Activated CD8-positive, alpha-beta memory T cell treated with anti-CD3 and anti-CD28 coated beads, Interleukin-2, amount 50 U/mL, for 48 hours (primary cell): Measurements from ENCODE around the gene OSBP.

Experiments
- DNase-seq: peaks from one replicate; pipeline ENCODE4 v3.0.0-alpha.2; 2020

The OSBP gene

DNA sequence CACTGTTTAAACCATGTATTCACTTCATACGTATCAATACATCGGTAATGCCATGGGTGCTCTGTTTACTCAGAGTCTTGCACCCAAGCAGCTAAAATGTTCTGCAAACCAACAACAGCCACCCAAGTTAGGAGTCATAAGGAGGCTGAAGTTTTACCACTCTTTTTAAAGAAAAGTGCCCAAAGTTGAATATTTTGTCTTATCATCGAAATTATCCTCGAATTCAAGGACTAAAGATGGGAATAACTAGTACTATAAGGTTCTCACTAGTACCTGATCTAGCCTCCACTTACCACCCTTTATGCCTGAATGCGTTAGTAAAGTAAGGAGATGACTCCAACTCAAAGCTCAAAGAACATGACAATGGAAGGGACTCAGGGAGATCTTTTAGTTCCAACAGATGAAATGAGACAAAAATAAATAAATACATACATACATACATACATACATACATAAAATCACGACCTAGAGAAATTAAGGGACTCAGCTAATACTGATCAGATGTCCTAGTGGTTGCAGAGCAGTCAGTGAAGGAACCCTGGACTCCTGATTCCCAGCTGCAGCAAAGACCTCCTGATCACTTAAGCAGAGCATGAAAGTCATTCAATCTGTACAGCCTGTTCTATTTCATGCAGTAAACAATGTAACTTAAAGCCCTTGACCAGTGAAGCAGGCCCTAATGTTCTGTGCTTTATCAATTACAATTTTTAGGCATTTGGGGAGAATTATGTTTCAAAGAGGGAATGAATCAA, 7.7 kb downstream of the OSBP start:
- no peak for DNase-seq

DNA sequence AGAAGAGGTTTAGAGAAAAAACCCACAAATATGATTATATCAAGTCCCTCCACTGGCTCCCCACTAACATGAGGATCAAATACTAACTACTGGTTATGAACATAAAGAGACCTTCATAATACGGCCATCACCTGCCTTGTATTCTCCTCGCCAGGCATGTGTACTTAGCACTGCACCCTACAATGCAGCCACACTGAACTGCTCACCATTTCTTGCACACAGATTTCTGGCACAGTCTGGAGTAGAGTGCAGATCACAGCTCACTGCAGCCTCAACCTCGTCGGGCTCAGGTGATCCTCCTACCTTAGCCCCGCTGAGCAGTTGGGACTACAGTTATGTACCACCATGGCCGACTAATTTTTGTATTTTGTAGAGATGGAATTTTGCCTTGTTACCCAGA, 13.1 kb downstream of the OSBP start:
- no peak for DNase-seq

DNA sequence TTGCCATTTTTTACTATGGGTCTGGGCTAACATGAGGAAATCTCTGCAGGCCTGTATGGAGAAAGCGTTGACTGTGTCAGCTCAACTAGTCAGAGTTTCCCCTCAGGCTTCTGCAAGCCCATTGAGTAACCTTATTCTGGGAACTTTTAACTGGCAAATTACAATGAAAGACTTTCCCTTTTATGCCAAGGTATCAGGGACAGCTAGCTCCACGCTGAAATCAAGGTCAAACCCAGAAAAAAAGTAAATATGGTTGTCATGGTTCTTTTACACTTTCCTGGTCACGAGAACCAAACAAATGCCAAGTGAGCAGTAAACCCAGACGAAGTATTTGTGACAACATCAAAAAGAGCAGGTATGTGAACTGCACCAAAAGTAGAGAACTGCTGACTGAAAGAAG, 13.8 kb downstream of the OSBP start:
- no peak for DNase-seq

DNA sequence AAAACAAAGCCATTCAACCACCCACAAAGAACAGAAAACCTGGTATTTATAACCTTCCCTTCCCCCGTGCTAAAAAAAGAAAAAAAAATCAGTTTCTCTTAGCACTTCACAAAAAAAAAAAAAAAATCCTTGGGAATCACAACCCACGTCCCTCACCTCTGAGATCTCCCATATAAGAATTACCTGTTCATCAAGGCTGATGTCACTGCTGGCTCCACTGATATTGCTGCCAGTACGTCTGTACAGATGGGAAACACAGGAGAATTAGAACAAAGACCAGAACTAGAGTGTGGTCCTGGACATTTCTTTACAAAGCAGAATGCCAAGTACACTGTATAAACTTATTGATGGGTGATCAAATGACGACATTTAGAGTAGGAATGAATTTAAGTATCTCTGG, 14.9 kb downstream of the OSBP start:
- DNase-seq: no peak

DNA sequence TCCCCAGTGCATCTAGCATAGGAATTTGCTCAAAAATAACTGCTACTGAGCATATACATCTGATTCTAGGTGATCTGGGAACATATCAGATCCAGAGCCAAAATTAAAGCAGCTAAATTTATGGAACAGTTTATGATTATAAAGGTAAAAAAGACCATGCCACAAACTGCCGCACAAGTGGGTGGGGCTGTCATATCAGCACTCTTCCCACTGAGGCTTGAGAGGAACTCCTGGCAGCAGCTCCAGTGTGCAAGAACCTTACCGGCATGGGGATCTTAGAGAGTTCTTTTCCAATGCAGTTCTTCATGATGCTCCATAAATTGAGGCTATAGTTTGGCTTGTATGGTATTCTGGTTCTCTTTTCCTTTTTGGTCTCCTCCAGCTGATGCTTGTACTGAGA, 15.3 kb downstream of the OSBP start:
- no peak for DNase-seq

DNA sequence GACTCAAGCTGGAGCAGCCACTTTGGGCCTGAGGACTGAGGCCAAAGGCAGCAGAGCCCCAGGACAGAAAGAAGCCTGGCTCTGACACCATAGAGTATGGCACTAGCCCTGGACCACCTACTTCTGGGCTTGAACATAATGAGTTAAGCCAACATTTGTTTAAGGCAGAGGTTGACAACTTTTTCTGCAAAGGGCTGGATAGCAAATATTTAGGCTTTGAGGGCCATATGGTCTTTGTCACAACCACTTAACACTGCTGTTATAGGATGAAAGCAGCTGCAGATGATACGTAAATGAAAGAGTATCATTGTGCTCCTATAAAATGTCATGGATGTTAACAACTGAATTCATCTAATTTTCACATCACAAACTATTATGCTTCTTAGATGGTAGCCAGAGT, 16.6 kb downstream of the OSBP start:
- DNase-seq: no peak

DNA sequence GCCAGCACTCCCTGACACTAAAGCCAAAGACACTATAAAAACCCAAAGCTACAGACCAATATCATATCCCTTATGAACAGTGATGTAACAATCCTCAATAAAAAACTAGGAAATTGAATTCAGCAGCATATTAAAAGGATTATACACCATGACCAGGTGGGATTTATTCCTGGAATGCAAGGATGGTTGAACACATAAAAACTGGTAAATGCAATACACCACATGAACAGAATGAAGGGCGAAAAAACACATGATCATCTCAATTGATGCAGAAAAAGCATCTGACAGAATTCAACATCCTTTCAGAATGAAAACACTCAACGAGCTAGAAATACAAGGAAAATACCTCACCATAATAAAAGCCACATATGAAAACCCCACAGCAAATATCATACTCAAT, 31.3 kb downstream of the OSBP start:
- no peak for DNase-seq

DNA sequence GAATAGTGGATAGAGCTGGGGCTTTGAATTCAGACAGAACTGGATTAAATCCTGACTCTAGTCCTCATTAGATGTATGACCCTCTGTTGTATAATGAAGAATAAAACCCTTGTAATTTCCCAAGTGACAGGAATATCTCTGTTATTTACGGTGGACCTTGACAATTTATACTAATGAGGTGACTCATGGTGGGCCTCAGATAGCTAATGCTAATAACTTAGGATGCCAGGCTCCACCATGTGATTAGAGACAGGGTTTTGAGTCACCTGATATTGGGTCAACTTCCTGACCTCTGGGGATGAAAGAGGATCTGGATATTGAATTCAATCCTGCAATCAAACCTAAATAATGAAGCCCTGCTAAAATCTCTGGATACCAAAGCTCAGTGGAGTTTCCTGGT, 33.6 kb downstream of the OSBP start:
- DNase-seq: no peak

DNA sequence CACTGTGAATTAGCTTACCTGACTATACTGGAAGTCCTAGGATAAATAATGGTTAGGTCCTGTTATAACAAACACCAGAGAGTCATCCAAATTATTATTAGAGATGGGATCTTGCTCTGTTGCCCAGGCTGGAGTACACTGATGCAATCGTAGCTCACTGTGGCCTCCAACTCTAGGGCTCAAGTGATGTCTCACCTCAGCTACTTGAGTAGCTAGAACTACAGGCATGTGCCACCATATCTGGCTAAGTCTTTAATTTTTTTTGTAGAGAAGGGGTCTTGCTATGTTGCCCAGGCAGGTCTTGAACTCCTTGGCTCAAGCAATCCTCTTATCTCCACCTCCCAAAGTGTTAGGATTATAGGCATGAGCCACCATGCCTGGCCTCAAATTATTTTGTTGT, 37.2 kb downstream of the OSBP start:
- no peak for DNase-seq

DNA sequence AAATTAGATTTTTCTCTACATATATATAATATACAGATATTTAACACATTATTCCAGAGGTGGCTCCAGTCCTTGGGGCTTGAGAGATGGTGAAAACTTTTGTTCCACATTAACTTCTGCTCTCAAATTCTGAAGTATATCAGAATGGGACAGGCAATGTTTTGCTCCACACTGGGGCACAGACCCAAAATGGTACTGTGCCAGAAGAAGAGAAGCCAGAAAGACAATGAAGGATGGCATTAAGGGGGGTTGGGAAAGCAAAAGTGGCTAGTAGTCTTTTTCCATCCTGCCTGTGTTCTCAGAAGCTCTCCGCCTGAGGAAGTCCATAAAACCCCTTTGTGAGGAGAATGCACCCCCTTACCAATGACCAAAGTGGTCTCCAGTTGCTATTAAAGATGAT, 40.1 kb downstream of the OSBP start:
- no peak for DNase-seq

DNA sequence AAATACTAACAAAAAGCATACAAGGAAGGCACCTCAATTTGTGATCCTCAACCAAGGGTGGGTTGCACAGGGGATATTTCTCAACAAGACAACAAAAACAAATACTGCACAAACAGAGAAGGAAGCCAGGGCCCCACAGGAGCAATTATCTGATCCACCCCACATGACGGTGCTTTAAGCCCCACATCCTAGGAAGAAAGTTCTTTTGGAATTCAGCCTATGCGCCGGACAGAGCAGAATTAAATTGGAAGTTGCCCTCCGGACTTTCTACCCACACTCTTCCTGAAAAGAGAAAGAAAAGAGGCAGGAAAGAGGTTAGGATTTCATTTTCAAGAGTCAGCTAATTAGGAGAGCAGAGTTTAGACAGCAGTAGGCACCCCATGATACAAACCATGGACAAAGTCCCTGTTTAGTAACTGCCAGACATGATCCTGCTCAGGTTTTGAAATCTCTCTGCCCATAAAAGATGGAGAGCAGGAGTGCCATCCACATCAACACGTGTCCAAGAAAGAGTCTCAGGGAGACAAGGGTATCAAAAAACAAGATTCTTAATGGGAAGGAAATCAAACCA, 40.6 kb downstream of the OSBP start:
- DNase-seq: no peak

DNA sequence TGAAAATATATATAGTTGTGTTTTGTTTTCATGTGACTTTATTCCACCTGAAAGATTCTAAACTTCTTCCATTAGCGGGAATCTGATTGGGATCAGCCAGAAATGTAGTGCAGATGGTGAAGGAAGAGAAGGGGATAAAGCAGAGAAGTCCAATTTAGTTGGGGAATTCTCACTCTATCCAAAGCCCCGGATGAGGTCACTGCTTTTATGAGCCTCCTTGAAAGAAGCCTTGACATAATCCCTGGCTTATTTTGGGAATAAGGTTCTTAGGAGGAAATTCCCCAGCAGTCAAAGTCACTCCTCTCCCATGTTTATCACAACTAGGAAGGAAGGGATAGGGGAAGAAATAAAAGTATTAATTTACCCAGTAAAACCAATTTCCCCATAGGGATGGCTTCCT, 41.1 kb downstream of the OSBP start:
- no peak for DNase-seq

DNA sequence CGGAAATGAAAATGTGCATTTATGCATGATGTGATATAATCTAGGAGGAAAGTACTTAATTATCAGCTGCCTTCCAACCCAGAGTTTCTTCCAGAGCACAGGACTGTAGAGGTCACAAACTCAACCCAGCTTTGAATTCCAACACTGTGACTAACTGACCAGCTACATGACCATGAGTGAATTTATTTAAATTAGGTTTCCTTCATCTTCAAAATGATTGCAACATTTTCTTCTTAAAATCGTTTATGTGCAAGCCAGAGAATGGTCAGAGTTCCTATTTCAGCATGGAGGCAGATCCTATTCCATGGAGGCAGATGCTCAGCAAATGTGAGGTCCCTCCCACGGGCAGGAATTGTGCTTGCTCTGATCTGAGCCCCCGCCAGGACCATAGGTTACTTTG, 42.4 kb downstream of the OSBP start:
- DNase-seq: no peak

DNA sequence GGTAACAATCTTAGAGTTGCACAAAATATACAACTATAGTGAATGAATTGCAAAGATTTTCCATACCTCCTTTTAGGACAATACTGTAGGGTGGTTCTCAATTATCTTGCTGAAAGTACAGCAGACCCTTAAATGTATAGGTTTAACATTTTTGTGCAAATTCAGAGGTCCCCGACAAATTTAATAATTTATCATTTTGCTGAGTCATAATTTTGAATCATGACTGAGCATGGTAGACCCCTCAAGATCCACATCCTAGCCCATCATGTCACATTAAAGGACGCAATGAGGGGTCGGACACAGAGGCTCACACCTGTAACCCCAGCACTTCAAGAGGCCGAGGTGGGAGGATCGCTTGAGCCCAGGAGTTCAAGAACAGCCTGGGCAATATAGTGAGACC, 43.5 kb downstream of the OSBP start:
- no peak for DNase-seq

DNA sequence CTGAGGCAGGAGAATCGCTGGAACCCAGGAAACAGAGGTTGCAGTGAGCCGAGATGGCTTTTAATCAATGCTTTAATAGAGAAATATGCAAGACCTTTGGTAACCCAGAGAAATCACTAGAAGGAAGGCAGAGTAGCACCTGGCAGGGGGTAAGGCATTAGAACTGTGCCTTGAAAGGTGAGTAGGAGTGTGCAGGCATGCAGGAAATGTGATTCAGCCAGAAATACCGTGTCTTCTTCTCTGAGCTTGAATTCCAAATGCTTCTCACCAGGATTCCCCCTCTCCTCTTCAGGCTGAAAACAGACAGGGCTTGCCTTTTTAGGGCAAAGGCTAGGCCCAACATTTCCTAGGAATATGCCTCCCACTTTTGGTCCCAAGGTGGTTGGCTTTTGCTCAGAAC, 53.3 kb downstream of the OSBP start:
- DNase-seq: no peak

DNA sequence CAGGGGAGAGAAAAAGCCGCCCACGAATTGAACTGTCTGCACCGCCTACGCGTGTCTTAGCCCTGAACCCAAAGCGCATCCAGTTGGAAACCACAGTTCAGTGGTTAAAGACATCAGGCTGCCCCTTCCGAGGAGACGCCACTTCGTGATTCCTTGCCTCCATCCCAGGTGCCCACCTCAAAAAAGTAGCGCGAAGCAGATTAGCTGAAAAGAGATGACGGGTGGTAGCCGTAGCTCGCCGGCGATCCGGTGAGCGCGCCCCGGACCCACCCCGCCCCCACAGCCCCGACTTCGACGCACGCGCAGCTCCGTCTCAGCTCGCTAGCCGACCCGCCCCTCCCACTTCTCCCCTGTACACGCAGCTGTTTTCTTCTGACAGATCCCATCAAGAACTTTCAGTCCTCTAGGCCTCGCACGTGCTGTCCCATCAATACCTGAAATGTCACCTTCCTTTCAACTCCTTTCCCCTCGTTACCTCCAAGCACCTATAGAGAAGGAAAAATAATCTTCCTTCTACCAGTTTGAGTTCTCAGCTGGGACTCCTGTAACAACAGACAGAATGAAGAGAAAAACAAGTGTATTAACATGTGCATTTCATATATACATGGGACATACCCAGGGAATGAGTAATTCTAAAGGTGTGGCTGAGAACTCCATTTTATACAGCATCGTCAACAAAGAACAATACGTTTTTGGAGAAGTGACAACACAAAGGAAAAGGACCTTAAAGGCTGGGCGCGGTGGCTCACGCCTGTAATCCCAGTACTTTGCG, 54.7 kb downstream of the OSBP start:
- peak; percentile 88 for DNase-seq

DNA sequence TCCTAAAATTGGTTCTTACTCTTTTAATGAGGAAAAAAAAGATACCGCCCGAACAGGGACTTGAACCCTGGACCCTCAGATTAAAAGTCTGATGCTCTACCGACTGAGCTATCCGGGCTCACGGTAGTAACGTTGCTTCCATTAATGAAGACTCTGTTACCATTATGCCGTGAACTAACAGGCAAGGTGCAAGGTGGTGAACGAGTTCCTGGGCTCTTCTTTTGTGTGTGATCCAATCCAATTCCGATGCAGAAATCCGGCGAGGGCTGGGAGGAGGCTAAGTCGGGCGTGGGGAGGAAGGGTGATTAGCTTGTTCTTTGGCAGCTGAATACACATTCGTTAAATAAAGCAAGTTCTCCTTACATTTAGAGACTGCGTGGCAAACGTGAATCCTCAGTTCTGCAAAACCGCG, 55.3 kb downstream of the OSBP start:
- DNase-seq: peak; percentile 95

DNA sequence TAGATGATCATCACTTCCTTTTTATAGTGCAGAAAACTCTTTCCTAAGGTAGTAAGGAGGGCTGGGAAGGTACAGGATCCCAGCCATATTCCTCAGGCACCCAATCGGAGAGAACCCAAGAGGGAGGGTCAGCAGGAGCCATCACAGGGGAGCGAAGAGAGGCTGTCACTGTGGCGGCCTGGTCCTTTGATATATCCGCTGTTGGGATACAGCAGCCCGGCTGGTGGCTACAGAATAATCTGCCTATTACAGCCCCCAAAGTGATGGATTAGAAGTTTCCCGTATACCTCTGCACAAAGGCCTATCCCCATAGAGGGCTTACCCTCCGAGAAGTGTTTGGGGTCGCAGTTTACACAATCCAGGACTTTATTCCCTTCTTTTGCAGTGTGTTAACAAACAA, 55.7 kb downstream of the OSBP start:
- no peak for DNase-seq

DNA sequence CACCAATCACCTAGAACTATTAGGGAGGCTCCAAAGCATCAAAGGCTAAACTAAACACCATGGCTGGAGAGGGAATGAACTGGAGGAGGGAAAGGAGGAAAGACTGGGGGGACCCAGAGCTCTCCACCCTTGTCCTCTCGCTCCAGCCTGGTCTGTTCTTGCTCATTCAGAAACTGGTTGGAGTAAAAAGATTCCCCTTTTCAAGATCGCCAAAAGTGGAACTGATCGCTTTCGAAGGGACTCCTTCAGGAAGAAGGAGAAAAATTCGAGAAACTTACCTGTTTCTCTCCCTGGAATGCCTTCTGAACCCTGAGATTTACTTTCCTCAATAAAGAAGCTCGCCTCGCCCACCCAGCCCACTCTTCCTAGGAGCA, 57.3 kb downstream of the OSBP start:
- peak; percentile 50 for DNase-seq

DNA sequence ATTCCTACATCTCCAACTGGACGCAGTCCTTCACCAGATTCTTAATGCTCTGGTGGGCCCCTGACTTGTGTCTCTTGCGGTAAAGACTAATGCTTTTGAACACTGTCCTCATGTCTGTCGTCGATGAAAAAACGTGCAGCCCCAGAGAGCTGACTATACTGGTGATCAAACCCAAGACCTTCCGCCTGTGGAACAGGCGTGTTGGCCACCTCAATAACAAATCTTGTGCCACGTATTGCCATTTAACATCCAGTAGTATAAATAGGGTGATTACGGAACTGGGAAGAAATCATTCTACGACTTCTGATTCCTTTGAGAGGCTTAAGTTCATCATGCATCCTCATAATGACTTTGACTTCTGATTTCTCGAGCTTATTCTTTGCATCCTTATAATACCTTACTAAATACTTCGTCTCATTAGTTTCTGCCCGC, 58.6 kb downstream of the OSBP start:
- peak; percentile 59 for DNase-seq

DNA sequence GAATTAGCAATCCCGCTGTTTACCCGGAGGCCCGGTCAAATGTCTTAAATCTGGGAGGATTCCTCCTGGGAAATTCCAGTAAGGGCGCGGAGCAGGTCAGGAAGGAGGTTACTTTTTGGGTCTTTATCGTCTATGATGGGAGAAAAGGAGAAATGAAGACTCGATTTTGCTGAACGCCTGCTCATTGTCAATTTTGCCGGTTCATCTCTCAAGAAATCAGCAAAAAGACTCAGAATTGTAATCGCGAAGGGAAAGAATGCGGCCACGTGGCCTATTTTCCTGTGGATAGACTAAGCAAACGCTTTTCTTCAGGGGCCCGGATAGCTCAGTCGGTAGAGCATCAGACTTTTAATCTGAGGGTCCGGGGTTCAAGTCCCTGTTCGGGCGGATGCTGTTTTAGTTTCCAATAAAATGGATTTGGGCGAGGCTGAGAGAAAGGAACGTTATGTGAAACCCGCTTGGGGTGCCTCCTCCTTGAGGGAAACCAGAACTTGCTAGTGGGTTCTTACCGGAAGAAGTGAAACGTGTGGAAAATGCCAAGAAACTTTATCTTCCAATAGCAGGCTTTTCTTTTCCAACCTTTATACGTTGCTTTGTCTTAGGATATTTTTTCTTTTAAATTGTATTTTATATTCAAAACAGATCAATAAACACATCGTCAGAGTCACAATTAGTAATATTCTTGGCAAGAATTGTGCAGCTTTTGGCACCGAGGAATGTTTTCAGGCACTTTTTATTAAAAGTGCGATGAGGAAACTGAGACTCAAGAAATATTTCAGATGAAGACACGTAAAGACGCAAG, 59.3 kb downstream of the OSBP start:
- peak; percentile 97 for DNase-seq

DNA sequence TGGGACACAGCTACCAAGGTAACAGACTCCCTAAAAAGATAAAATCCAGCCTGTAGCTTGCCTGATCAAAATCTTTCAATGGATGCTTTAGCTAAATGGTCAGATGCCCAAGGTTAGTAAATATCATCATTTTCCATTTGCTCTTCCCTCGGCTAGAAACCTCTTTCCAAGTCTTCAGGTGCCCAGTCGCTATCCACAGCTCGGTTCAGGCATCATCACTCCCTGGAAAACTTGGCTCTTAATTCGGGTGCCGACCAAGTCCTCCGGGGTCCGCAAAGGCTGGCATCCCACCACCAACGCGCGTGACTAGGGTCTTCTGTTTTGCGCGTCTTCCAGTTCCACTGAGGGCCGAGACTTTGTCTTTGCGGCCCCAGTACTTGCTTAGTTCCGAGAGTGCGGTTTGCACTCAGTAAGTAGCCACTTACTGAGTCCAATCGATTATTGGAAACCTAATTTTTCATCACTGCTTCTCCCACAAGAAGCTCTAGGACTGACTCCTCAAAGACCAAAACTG, 59.9 kb downstream of the OSBP start:
- DNase-seq: peak; percentile 58

DNA sequence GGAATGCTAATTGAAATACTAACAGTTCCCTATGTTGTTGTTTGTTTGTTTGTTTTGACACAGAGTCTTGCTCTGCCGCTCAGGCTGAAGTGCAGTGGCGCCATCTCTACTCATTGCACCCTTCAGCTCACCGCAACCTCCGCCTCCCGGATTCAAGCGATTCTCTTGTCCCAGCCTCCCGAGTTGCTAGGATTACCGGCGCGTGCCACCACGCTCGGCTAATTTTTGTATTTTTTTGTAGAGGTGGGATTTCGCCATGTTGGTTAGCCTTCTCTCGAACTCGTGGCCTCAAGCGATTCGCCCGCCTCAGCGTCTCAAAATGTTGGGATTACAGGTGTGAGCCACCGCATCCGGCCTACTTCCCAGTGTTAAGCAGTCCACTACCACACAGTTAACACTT, 62.3 kb downstream of the OSBP start:
- no peak for DNase-seq
